ENCODE results near the gene SLC41A3. TPM values are rescaled to one million over a fixed set of nuclear protein-coding genes. Genes with fewer than 3 reads are reported as not detected.
"Not testable (repeated sequence)": the region's sequence is repeated elsewhere in the genome, so short reads cannot be mapped to it uniquely, and the experiment has no call there.

SLC41A3 gene
- total RNA-seq, 2 experiments from 2014 or later = 25.6 to 30.0 TPM

GRCh38 chr3:126039870-126040269, 44.1 kb downstream of the SLC41A3 start:
- peaks cover 5% of the 10 kb centered on the region for H3K4me1 Mint-ChIP-seq
- H3K27me3 Mint-ChIP-seq = no peaks in the 10 kb centered on the region
- peaks cover 12% of the 10 kb centered on the region for H3K36me3 Mint-ChIP-seq (ENCODE audit: low read depth)
- H3K27ac Mint-ChIP-seq = no peak overlapping the region
- ChIA-PET POLR2A (no interaction called here), CTCF (no interaction called here)
- peaks cover 4% of the 10 kb centered on the region for H3K9me3 Mint-ChIP-seq
- no peak for DNase-seq
- no peak overlapping the region for H3K4me3 Mint-ChIP-seq

- H3K4me1 Mint-ChIP-seq = peaks cover 16% of the 10 kb centered on the region
- CTCF ChIA-PET; H3K4me3 Mint-ChIP-seq; POLR2A ChIA-PET; H3K27me3 Mint-ChIP-seq; H3K9me3 Mint-ChIP-seq; H3K27ac Mint-ChIP-seq; H3K36me3 Mint-ChIP-seq (ENCODE audit: low read depth); DNase-seq: not testable (repeated sequence)
These were observed 45.1 kb downstream of the SLC41A3 start for GRCh38 chr3:126038791-126039190.

GRCh38 chr3:126036056-126036549, 47.8 kb downstream of the SLC41A3 start:
- CTCF ChIA-PET = no interaction called here
- H3K36me3 Mint-ChIP-seq (ENCODE audit: low read depth) = no peaks in the 10 kb centered on the region
- H3K4me1 Mint-ChIP-seq = peaks cover 21% of the 10 kb centered on the region
- H3K9me3 Mint-ChIP-seq = no peaks in the 10 kb centered on the region
- no peak overlapping the region for H3K27ac Mint-ChIP-seq
- H3K4me3 Mint-ChIP-seq = no peak overlapping the region
- POLR2A ChIA-PET = no interaction called here
- no peak for DNase-seq
- no peaks in the 10 kb centered on the region for H3K27me3 Mint-ChIP-seq

GRCh38 chr3:126035362-126036050, 48.4 kb downstream of the SLC41A3 start:
- ChIA-PET POLR2A (interaction anchor here (0.6 to 1.0 kb wide), 2 partner anchors 49 to 412 kb away, joined by 3 to 4 read pairs; no protein-coding TSS in a partner anchor), CTCF (no interaction called here)
- Mint-ChIP-seq H3K27me3 (no peaks in the 10 kb centered on the region), H3K36me3 (ENCODE audit: low read depth) (no peaks in the 10 kb centered on the region), H3K4me3 (no peak overlapping the region), H3K9me3 (no peaks in the 10 kb centered on the region), H3K4me1 (peaks cover 21% of the 10 kb centered on the region), H3K27ac (no peak overlapping the region)
- peak; percentile 9 for DNase-seq

- Mint-ChIP-seq H3K27me3 (no peaks in the 10 kb centered on the region), H3K27ac (no peak overlapping the region), H3K9me3 (no peaks in the 10 kb centered on the region), H3K4me1 (peaks cover 21% of the 10 kb centered on the region), H3K4me3 (no peak overlapping the region), H3K36me3 (ENCODE audit: low read depth) (no peaks in the 10 kb centered on the region)
- ChIA-PET CTCF (no interaction called here), POLR2A (interaction anchor here (0.6 to 1.0 kb wide), 2 partner anchors 50 to 413 kb away, joined by 3 to 4 read pairs; no protein-coding TSS in a partner anchor)
- DNase-seq = peak; percentile 17
These were observed 49.2 kb downstream of the SLC41A3 start for GRCh38 chr3:126034481-126035361.

- Mint-ChIP-seq H3K9me3 (peaks cover 7% of the 10 kb centered on the region), H3K36me3 (ENCODE audit: low read depth) (peaks cover 6% of the 10 kb centered on the region), H3K4me3 (no peak overlapping the region), H3K27me3 (no peaks in the 10 kb centered on the region), H3K4me1 (peaks cover 21% of the 10 kb centered on the region), H3K27ac (no peak overlapping the region)
- CTCF ChIA-PET = no interaction called here
- POLR2A ChIA-PET = no interaction called here
- no peak for DNase-seq
These were observed 50.2 kb downstream of the SLC41A3 start for GRCh38 chr3:126033765-126034164.

- Mint-ChIP-seq H3K27ac (no peak overlapping the region), H3K4me3 (no peak overlapping the region), H3K27me3 (no peaks in the 10 kb centered on the region), H3K9me3 (peaks cover 7% of the 10 kb centered on the region), H3K36me3 (ENCODE audit: low read depth) (peaks cover 6% of the 10 kb centered on the region), H3K4me1 (peaks cover 21% of the 10 kb centered on the region)
- ChIA-PET POLR2A (no interaction called here), CTCF (no interaction called here)
- DNase-seq = no peak
These were observed 50.7 kb downstream of the SLC41A3 start for GRCh38 chr3:126033051-126033745.

- no peak overlapping the region for H3K4me3 Mint-ChIP-seq
- H3K4me1 Mint-ChIP-seq = peaks cover 22% of the 10 kb centered on the region
- no peaks in the 10 kb centered on the region for H3K27me3 Mint-ChIP-seq
- POLR2A ChIA-PET = no interaction called here
- CTCF ChIA-PET = no interaction called here
- H3K27ac Mint-ChIP-seq = no peak overlapping the region
- H3K36me3 Mint-ChIP-seq (ENCODE audit: low read depth) = peaks cover 14% of the 10 kb centered on the region
- peaks cover 14% of the 10 kb centered on the region for H3K9me3 Mint-ChIP-seq
- DNase-seq = no peak
These were observed 51.9 kb downstream of the SLC41A3 start for GRCh38 chr3:126031981-126032471.

- Mint-ChIP-seq H3K27ac (no peak overlapping the region), H3K36me3 (ENCODE audit: low read depth) (peaks cover 26% of the 10 kb centered on the region), H3K4me3 (no peak overlapping the region), H3K4me1 (peaks cover 34% of the 10 kb centered on the region), H3K27me3 (no peaks in the 10 kb centered on the region), H3K9me3 (peaks cover 14% of the 10 kb centered on the region)
- DNase-seq = no peak
- ChIA-PET CTCF (no interaction called here), POLR2A (no interaction called here)
These were observed 53.5 kb downstream of the SLC41A3 start for GRCh38 chr3:126030455-126030854.

GRCh38 chr3:126029241-126029640, 54.7 kb downstream of the SLC41A3 start:
- Mint-ChIP-seq H3K27me3 (no peaks in the 10 kb centered on the region), H3K4me3 (no peak overlapping the region), H3K9me3 (peaks cover 14% of the 10 kb centered on the region), H3K27ac (no peak overlapping the region), H3K4me1 (peaks cover 25% of the 10 kb centered on the region), H3K36me3 (ENCODE audit: low read depth) (peaks cover 26% of the 10 kb centered on the region)
- CTCF ChIA-PET = interaction anchor here (0.6 kb wide), 1 partner anchor 157 kb away, joined by 3 read pairs; no protein-coding TSS in a partner anchor
- POLR2A ChIA-PET = no interaction called here
- DNase-seq = no peak

- no peak for DNase-seq
- ChIA-PET CTCF (no interaction called here), POLR2A (no interaction called here)
- H3K9me3 Mint-ChIP-seq = peaks cover 14% of the 10 kb centered on the region
- no peak overlapping the region for H3K4me3 Mint-ChIP-seq
- peaks cover 26% of the 10 kb centered on the region for H3K36me3 Mint-ChIP-seq (ENCODE audit: low read depth)
- H3K4me1 Mint-ChIP-seq = peaks cover 18% of the 10 kb centered on the region
- H3K27ac Mint-ChIP-seq = no peak overlapping the region
- no peaks in the 10 kb centered on the region for H3K27me3 Mint-ChIP-seq
These were observed 55.8 kb downstream of the SLC41A3 start for GRCh38 chr3:126028096-126028495.

- CTCF ChIA-PET = no interaction called here
- Mint-ChIP-seq H3K36me3 (ENCODE audit: low read depth) (peaks cover 26% of the 10 kb centered on the region), H3K4me3 (no peak overlapping the region), H3K9me3 (peaks cover 14% of the 10 kb centered on the region), H3K27me3 (no peaks in the 10 kb centered on the region), H3K27ac (no peak overlapping the region), H3K4me1 (peaks cover 16% of the 10 kb centered on the region)
- DNase-seq = no peak
- POLR2A ChIA-PET = no interaction called here
These were observed 57.2 kb downstream of the SLC41A3 start for GRCh38 chr3:126026761-126027160.

GRCh38 chr3:126026277-126026751, 57.6 kb downstream of the SLC41A3 start:
- Mint-ChIP-seq H3K9me3 (peaks cover 14% of the 10 kb centered on the region), H3K27ac (peak overlapping the region; percentile 12), H3K4me1 (peaks cover 16% of the 10 kb centered on the region), H3K27me3 (no peaks in the 10 kb centered on the region), H3K4me3 (no peak overlapping the region), H3K36me3 (ENCODE audit: low read depth) (peaks cover 26% of the 10 kb centered on the region)
- CTCF ChIA-PET = no interaction called here
- POLR2A ChIA-PET = no interaction called here
- DNase-seq = no peak
